ENCODE data around the gene ALDH1B1.
A peak's percentile ranks its signal among the peaks of the same experiment; 100 is the strongest.

The ALDH1B1 gene

DNA sequence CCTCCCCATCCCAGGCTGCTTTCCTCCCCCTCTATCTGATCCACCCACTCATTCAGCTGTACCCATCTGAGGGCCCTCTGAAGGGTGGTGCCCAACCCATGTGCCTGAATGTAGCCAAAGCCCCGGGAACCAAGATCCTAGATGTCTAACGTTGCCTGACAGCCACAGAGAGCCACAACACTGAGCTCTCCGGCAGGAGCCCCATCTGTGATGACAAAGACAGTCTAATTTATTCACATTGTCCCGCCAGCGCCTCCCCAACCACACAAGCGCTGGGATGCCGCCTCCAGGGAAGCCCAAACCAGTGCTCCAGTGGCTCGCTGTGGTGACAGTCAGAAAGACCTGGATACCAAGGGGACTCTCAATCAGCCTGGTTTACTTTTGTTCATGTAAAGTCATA is 23.4 kb downstream of the ALDH1B1 start:
- no peak for DNase-seq (ENCODE audit: low read depth)
- TF ChIP-seq MYC (IDR thresholded peaks at IDR 0.05; ENCODE audit: low read depth, low read length) (no peak), POLR2A (IDR thresholded peaks at IDR 0.05; ENCODE audit: extremely low read depth, insufficient read length) (no peak), CTCF (IDR thresholded peaks at IDR 0.05; ENCODE audit: low read depth, low read length) (no peak)
- TF ChIP-seq, protein P1, sequence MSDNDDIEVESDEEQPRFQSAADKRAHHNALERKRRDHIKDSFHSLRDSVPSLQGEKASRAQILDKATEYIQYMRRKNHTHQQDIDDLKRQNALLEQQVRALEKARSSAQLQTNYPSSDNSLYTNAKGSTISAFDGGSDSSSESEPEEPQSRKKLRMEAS (IDR thresholded peaks at IDR 0.05; ENCODE audit: low read depth, low read length), result no peak
- H3K4me3 ChIP-seq (ENCODE audit: low read depth, low read length), result no peak overlapping the region

DNA sequence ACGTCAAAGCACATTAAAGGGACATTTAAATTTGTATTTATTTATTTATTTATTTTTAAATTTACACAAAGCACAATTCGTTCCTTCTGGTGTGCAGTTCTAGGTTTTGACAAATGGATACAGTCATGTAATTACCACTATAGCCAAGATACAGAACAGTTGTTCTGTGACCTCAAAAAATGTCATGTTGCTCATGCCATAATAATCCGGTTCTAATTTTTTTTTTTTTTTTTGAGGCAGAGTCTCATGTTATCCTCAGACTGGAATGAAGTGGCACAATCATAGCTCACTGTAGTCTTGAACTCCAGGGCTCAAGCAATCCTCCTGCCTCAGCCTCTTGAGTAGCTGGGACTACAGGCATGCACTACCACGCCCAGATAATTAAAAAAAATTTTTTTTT is 24.0 kb downstream of the ALDH1B1 start:
- TF ChIP-seq, protein P1 (IDR thresholded peaks at IDR 0.05; ENCODE audit: low read depth, low read length), result no peak
- TF ChIP-seq POLR2A (IDR thresholded peaks at IDR 0.05; ENCODE audit: extremely low read depth, insufficient read length) (no peak), CTCF (IDR thresholded peaks at IDR 0.05; ENCODE audit: low read depth, low read length) (no peak), MYC (IDR thresholded peaks at IDR 0.05; ENCODE audit: low read depth, low read length) (no peak)
- H3K4me3 ChIP-seq (ENCODE audit: low read depth, low read length), result no peak overlapping the region
- DNase-seq (ENCODE audit: low read depth), result no peak

GRCh38 chr9:38417003-38417945 is 24.8 kb downstream of the ALDH1B1 start:
- TF ChIP-seq POLR2A (IDR thresholded peaks at IDR 0.05; ENCODE audit: extremely low read depth, insufficient read length), result no peak
- TF ChIP-seq MYC (IDR thresholded peaks at IDR 0.05; ENCODE audit: low read depth, low read length), result no peak
- TF ChIP-seq, protein P1 (IDR thresholded peaks at IDR 0.05; ENCODE audit: low read depth, low read length), result no peak
- peak; percentile 64 for TF ChIP-seq CTCF (IDR thresholded peaks at IDR 0.05; ENCODE audit: low read depth, low read length)
- H3K4me3 ChIP-seq (ENCODE audit: low read depth, low read length), result no peak overlapping the region
- DNase-seq (ENCODE audit: low read depth), result peak; percentile 31

DNA sequence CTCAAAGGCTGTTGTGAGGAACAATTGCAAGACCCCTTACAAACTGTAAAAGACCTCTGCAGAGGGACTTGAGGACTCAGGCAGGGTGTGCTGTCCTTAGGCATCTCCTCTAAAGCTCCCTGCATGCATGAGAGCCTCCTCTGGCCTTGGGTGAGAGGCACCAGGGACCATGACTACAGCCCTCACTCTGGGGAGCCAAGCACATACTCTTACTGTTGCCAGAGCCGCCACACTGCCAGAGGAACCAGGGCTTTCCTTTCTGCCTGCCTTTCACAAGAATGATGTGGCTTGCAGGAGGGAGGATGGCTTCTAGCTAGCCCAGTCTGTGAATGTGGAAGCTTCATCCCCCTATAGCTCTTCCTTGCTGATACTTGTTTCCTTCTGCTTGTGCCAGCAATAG is 25.9 kb downstream of the ALDH1B1 start:
- H3K4me3 ChIP-seq (ENCODE audit: low read depth, low read length), result no peak overlapping the region
- no peak for DNase-seq (ENCODE audit: low read depth)
- TF ChIP-seq POLR2A (IDR thresholded peaks at IDR 0.05; ENCODE audit: extremely low read depth, insufficient read length) (no peak), CTCF (IDR thresholded peaks at IDR 0.05; ENCODE audit: low read depth, low read length) (no peak), MYC (IDR thresholded peaks at IDR 0.05; ENCODE audit: low read depth, low read length) (no peak)
- TF ChIP-seq, protein P1 (IDR thresholded peaks at IDR 0.05; ENCODE audit: low read depth, low read length), result no peak

DNA sequence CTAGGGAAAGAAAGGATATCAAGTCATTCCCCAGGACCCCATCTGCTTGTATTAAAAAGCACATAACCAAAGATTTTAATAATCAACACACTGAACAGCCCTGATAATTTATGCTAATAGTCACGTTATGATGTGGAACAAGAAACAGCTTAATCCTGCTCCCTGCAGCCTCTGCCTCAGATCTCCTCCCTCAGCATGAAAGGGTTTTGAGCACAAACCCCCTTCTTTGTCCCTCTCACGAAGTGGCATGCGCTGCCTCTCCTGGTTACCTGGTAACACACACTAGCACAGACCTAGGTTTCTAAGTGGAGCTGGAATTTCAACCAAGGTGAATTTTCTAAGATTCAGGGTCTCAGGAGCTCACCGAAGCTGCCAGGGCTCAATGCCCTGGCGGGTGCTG is 26.7 kb downstream of the ALDH1B1 start:
- DNase-seq (ENCODE audit: low read depth), result no peak
- no peak overlapping the region for H3K4me3 ChIP-seq (ENCODE audit: low read depth, low read length)
- no peak for TF ChIP-seq CTCF (IDR thresholded peaks at IDR 0.05; ENCODE audit: low read depth, low read length)
- TF ChIP-seq MYC (IDR thresholded peaks at IDR 0.05; ENCODE audit: low read depth, low read length), result no peak
- TF ChIP-seq, protein P1 (IDR thresholded peaks at IDR 0.05; ENCODE audit: low read depth, low read length), result no peak
- TF ChIP-seq POLR2A (IDR thresholded peaks at IDR 0.05; ENCODE audit: extremely low read depth, insufficient read length), result no peak
